Measurements from ENCODE around the gene SMAD6. TPM values are rescaled to one million over a fixed set of nuclear protein-coding genes. Genes with fewer than 3 reads are reported as not detected.

SMAD6 gene
- total and polyA plus RNA-seq, 10 of the 15 experiments (the other 5 are each of a cell fraction or from before 2014, with no cell fraction given): under 0.01 to 0.10 (median 0.03) TPM; not detected in 7

- no peaks in the 10 kb centered on the region for H3K27me3 ChIP-seq (replicated peaks in 1 of 2; ENCODE audit: control insufficient read depth in 2 of 2, insufficient read depth in 2 of 2, low read length in 1 of 2)
- ATAC-seq (no peak), FAIRE-seq (no peak), DNase-seq (ENCODE audit: low read depth, low spot score) (no peak)
- WGBS (ENCODE audit: insufficient coverage, insufficient replicate concordance, low lambda C conversion rate, missing lambda C conversion rate): 24% methylated on average over 8 of the region's 8 CpGs
- ChIA-PET CTCF (no interaction called here), POLR2A (no interaction called here), SMC1A (ENCODE audit: uncharacterized antibody, unreplicated experiment) (no interaction called here), RAD21 (ENCODE audit: unreplicated experiment) (no interaction called here)
- H3K4me3 ChIP-seq: no peak overlapping the region
- in situ Hi-C loops (cut with MboI) (no loop called here), intact Hi-C loops (cut with micrococcal nuclease; ENCODE audit: unreplicated experiment) (no loop called here)
- no peak overlapping the region for H3K27ac ChIP-seq (ENCODE audit: control insufficient read depth, insufficient read depth)
- no peak overlapping the region for H3K9ac ChIP-seq (ENCODE audit: control insufficient read depth, insufficient read depth, low read length)
- TF ChIP-seq TBL1XR1 (IDR thresholded peaks at IDR 0.05; ENCODE audit: low read depth, low read length): no peak
- TF ChIP-seq FOXM1 (IDR thresholded peaks at IDR 0.05; ENCODE audit: low read depth, low read length): no peak
- TF ChIP-seq SMAD5 (IDR thresholded peaks at IDR 0.05; ENCODE audit: low read depth): no peak
- TF ChIP-seq TCF7 (IDR thresholded peaks at IDR 0.05; ENCODE audit: borderline replicate concordance): no peak
- no peak for TF ChIP-seq HDGF (IDR thresholded peaks at IDR 0.05)
- TF ChIP-seq NBN (IDR thresholded peaks at IDR 0.05): no peak
- TF ChIP-seq MAX (IDR thresholded peaks at IDR 0.05; ENCODE audit: low read depth, low read length): no peak
- no peak for TF ChIP-seq IRF5 (IDR thresholded peaks at IDR 0.05; ENCODE audit: borderline replicate concordance)
- TF ChIP-seq ASH2L (IDR thresholded peaks at IDR 0.05; ENCODE audit: borderline replicate concordance, low read depth): no peak
- TF ChIP-seq CBX5 (IDR thresholded peaks at IDR 0.05; ENCODE audit: low read depth): no peak
- no peaks in the 10 kb centered on the region for H3K36me3 ChIP-seq (ENCODE audit: control insufficient read depth in 2 of 2, insufficient read depth in 2 of 2, low read length in 1 of 2)
- no peak overlapping the region for H2AFZ ChIP-seq (ENCODE audit: control insufficient read depth, low read depth, low read length)
- H3K4me2 ChIP-seq (ENCODE audit: control insufficient read depth, insufficient read depth): no peak overlapping the region
- H3K9me3 ChIP-seq (replicated peaks; ENCODE audit: control insufficient read depth, insufficient read depth, low read length): no peaks in the 10 kb centered on the region
- no peaks in the 10 kb centered on the region for H4K20me1 ChIP-seq (ENCODE audit: control insufficient read depth, insufficient read depth)
- no TSS peak for BruUV-seq (replicated peaks)
- no peaks in the 10 kb centered on the region for H3K79me2 ChIP-seq (ENCODE audit: control insufficient read depth, insufficient read depth, low read length)
- H3K4me1 ChIP-seq (ENCODE audit: control insufficient read depth, insufficient read depth, low read length): no peaks in the 10 kb centered on the region
These were observed 84.9 kb downstream of the SMAD6 start for GRCh38 chr15:66786708-66787488.

All from GM12878 (cell line).